IMR-90 (cell line): Measurements from ENCODE around the gene SLC39A11. TPM values are rescaled to one million over a fixed set of nuclear protein-coding genes. Genes with fewer than 3 reads are reported as not detected.

Experiments
- ATAC-seq: fragments of 200-7000 bp; cut with Tn5 transposase; 2 replicates; pipeline ENCODE4 v1.9.1; 2020; ENCODE audit warnings: low read depth, mild to moderate bottlenecking, moderate library complexity
- BruUV-seq: library from RNA; stranded (reverse); fragments of 400-500 nt; replicated peaks from 2 replicates; lab custom pipeline; 2021; lab: Mats Ljungman, UMichigan
- CTCF ChIA-PET: fragments of 300-600 bp; formaldehyde crosslinking; extraction: SDS; loops from one replicate; lab custom pipeline; 2021; ENCODE audit warnings: antibody characterized with exemption; lab: Yijun Ruan, JAX
- POLR2A ChIA-PET: fragments of 300-600 bp; sonication (Branson Sonifier 250); formaldehyde crosslinking; loops from one replicate; lab custom pipeline; 2022; ENCODE audit warnings: antibody characterized with exemption; ENCODE audit not compliant: unreplicated experiment; lab: Charles Lee
- DNase-seq: peaks from one replicate; pipeline ENCODE4 v3.0.0; 2013
- H2AFZ ChIP-seq: replicated peaks from 2 replicates; pipeline ENCODE3; 2013; ENCODE audit warnings: low read length, mild to moderate bottlenecking; ENCODE audit not compliant: poor library complexity
- H2AK5ac ChIP-seq: 2 replicates; pipeline ENCODE4 v1.6.1; 2013; ENCODE audit warnings: low read depth, low read length, inconsistent platforms
- H2AK9ac ChIP-seq: replicated peaks from 2 replicates; pipeline ENCODE3; 2013; ENCODE audit warnings: mild to moderate bottlenecking, low read depth, low read length, moderate library complexity; ENCODE audit not compliant: poor library complexity
- H2BK120ac ChIP-seq: 2 replicates; pipeline ENCODE4 v1.6.1; 2013; ENCODE audit warnings: low read depth, low read length, inconsistent platforms
- H2BK15ac ChIP-seq: 3 replicates; pipeline ENCODE4 v1.6.1; 2013; ENCODE audit warnings: low read depth, low read length, inconsistent platforms
- H2BK20ac ChIP-seq: 2 replicates; pipeline ENCODE4 v1.6.1; 2013; ENCODE audit warnings: low read depth, mild to moderate bottlenecking, inconsistent platforms, low read length, moderate library complexity
- H2BK5ac ChIP-seq: 2 replicates; pipeline ENCODE4 v1.6.1; 2013; ENCODE audit warnings: mild to moderate bottlenecking, low read depth, low read length, inconsistent platforms; ENCODE audit not compliant: poor library complexity, severe bottlenecking
- H3K14ac ChIP-seq: replicated peaks from 2 replicates; pipeline ENCODE4 v1.6.1; 2013; ENCODE audit warnings: low read depth, low read length, inconsistent platforms
- H3K18ac ChIP-seq: 2 replicates; pipeline ENCODE4 v1.6.1; 2013; ENCODE audit warnings: low read depth, low read length, control low read depth
- H3K23ac ChIP-seq: 2 replicates; pipeline ENCODE4 v1.6.1; 2013; ENCODE audit warnings: low read depth, low read length, inconsistent platforms
- H3K27ac ChIP-seq: 2 replicates; pipeline ENCODE4 v1.5.1; 2013; ENCODE audit warnings: mild to moderate bottlenecking, control low read depth, low read length; ENCODE audit not compliant: insufficient read depth
- H3K27me3 ChIP-seq: 2 replicates; pipeline ENCODE4 v1.6.1; 2013; ENCODE audit warnings: low read length; ENCODE audit not compliant: control insufficient read depth, insufficient read depth
- H3K36me3 ChIP-seq: 2 replicates; pipeline ENCODE4 v1.6.1; 2013; ENCODE audit warnings: low read length, mixed read lengths; ENCODE audit not compliant: control insufficient read depth, insufficient read depth
- H3K4ac ChIP-seq: 2 replicates; pipeline ENCODE4 v1.6.1; 2013; ENCODE audit warnings: low read depth, low read length, inconsistent platforms
- H3K4me1 ChIP-seq: 2 replicates; pipeline ENCODE4 v1.6.1; 2013; ENCODE audit warnings: low read length, mixed read lengths; ENCODE audit not compliant: control insufficient read depth, insufficient read depth
- H3K4me2 ChIP-seq: 2 replicates; pipeline ENCODE4 v1.6.1; 2013; ENCODE audit warnings: low read depth, mild to moderate bottlenecking, control low read depth, low read length, moderate library complexity
- H3K4me3 ChIP-seq: 2 replicates; pipeline ENCODE4 v1.5.1; 2013; ENCODE audit warnings: low read depth, mild to moderate bottlenecking, control low read depth, low read length, moderate library complexity; ENCODE audit not compliant: insufficient read depth
- H3K56ac ChIP-seq: 2 replicates; pipeline ENCODE4 v1.6.1; 2013; ENCODE audit warnings: low read length, inconsistent platforms; ENCODE audit not compliant: insufficient read depth; ENCODE audit errors: extremely low read depth
- H3K79me1 ChIP-seq, 2 experiments: 2 replicates each; pipeline ENCODE4 v1.6.1; 2013; ENCODE audit warnings: low read length in 2 of 2, inconsistent platforms in 1 of 2, low read depth in 1 of 2
- H3K9ac ChIP-seq: 2 replicates; pipeline ENCODE4 v1.6.1; 2013; ENCODE audit warnings: low read depth, low read length, control low read depth
- H3K9me1 ChIP-seq: 2 replicates; pipeline ENCODE4 v1.6.1; 2013; ENCODE audit warnings: low read length, inconsistent platforms; ENCODE audit not compliant: insufficient read depth
- H3K9me3 ChIP-seq: 2 replicates; pipeline ENCODE4 v1.6.1; 2013; ENCODE audit warnings: low read length; ENCODE audit not compliant: control insufficient read depth, insufficient read depth
- H4K20me1 ChIP-seq: 2 replicates; pipeline ENCODE4 v1.6.1; 2013; ENCODE audit warnings: low read length, inconsistent platforms; ENCODE audit not compliant: insufficient read depth
- H4K5ac ChIP-seq: 2 replicates; pipeline ENCODE4 v1.6.1; 2013; ENCODE audit warnings: mild to moderate bottlenecking, low read depth, low read length, control low read depth
- H4K8ac ChIP-seq, 2 experiments: 2 replicates each; pipeline ENCODE4 v1.6.1; 2013; ENCODE audit warnings: low read depth in 2 of 2, low read length in 2 of 2, control low read depth in 1 of 2, inconsistent platforms in 1 of 2
- H4K91ac ChIP-seq: 2 replicates; pipeline ENCODE4 v1.6.1; 2013; ENCODE audit warnings: low read depth, low read length, inconsistent platforms; ENCODE audit not compliant: insufficient read depth
- BHLHE40 ChIP-seq: fragments of 150-350 bp; IDR thresholded peaks from 2 replicates; pipeline ENCODE4 v1.6.1; 2016; ENCODE audit warnings: mild to moderate bottlenecking, low read depth, low read length
- CEBPB ChIP-seq: IDR thresholded peaks from 2 replicates; pipeline ENCODE4 v1.6.1; 2012; ENCODE audit warnings: low read depth, low read length, improper control_type of control experiment
- CTCF ChIP-seq: conservative IDR thresholded peaks from 2 replicates; pipeline ENCODE4 v1.5.1; 2012; ENCODE audit warnings: mild to moderate bottlenecking, low read depth, low read length, improper control_type of control experiment
- FOS ChIP-seq: fragments of 150-350 bp; IDR thresholded peaks from 2 replicates; pipeline ENCODE4 v1.6.1; 2016; ENCODE audit warnings: low read depth, low read length
- MAZ ChIP-seq: IDR thresholded peaks from 2 replicates; pipeline ENCODE4 v1.6.1; 2012; ENCODE audit warnings: low read depth, mild to moderate bottlenecking, low read length, improper control_type of control experiment, moderate library complexity, borderline replicate concordance
- NFE2L2 ChIP-seq: fragments of 150-350 bp; IDR thresholded peaks from 2 replicates; pipeline ENCODE4 v1.6.1; 2016; ENCODE audit warnings: low read depth, mild to moderate bottlenecking, low read length
- POLR2A ChIP-seq: IDR thresholded peaks from 2 replicates; pipeline ENCODE4 v1.6.1; 2012; ENCODE audit warnings: mild to moderate bottlenecking, low read depth, low read length
- RAD21 ChIP-seq: IDR thresholded peaks from 2 replicates; pipeline ENCODE4 v1.6.1; 2012; ENCODE audit warnings: low read length, improper control_type of control experiment
- RCOR1 ChIP-seq: IDR thresholded peaks from 2 replicates; pipeline ENCODE4 v1.6.1; 2012; ENCODE audit warnings: mild to moderate bottlenecking, low read length, improper control_type of control experiment; ENCODE audit not compliant: insufficient replicate concordance
- RFX5 ChIP-seq: IDR thresholded peaks from 2 replicates; pipeline ENCODE4 v1.8.0; 2012; ENCODE audit warnings: low read depth, mild to moderate bottlenecking, low read length, moderate library complexity
- SMC3 ChIP-seq: fragments of 150-350 bp; IDR thresholded peaks from 2 replicates; pipeline ENCODE4 v1.6.1; 2016; ENCODE audit warnings: low read depth, mild to moderate bottlenecking, antibody characterized with exemption, low read length, moderate library complexity
- USF2 ChIP-seq: fragments of 150-350 bp; IDR thresholded peaks from 2 replicates; pipeline ENCODE4 v1.6.1; 2017; ENCODE audit warnings: mild to moderate bottlenecking, antibody characterized with exemption, low read length, low read depth
- WGBS, 2 experiments: methylation state at CpG; one replicate each; pipeline versions ENCODE4 v1.1.5 to v1.1.7; 2013; ENCODE audit warnings: missing lambda C conversion rate in 2 of 2; ENCODE audit not compliant: insufficient read length in 1 of 2; ENCODE audit errors: extremely low coverage in 2 of 2; 5-methylcytosine and 5-hydroxymethylcytosine counted together
- dilution Hi-C: fragments of 300-500 bp; cut with HindIII; formaldehyde crosslinking; loops from one replicate; pipeline ENCODE4 v1.14.3; 2018; ENCODE audit warnings: low sequenced_read_pairs; ENCODE audit not compliant: unreplicated experiment
- in situ Hi-C: fragments of 300-500 bp; cut with MboI; formaldehyde crosslinking; loops from 3 replicates; pipeline ENCODE4 v1.14.3; 2019; ENCODE audit warnings: low sequenced_read_pairs, inconsistent platforms, mixed read lengths
- intact Hi-C: fragments of 100-400 bp; cut with micrococcal nuclease; formaldehyde crosslinking; loops from 2 replicates; pipeline ENCODE4 v1.10.0; 2022
- polyA plus RNA-seq, 3 experiments: library from polyadenylated mRNA; depleted of rRNA; stranded (reverse); fragments of >200 nt; gene quantifications; 2 replicates each; pipeline ENCODE4 v1.2.3, GENCODE V29; 2012; ENCODE audit warnings: low replicate concordance in 1 of 3
- total RNA-seq: library from RNA; depleted of rRNA; stranded (reverse); fragments of >200 nt; gene quantifications from 2 replicates; pipeline ENCODE4 v1.2.3, GENCODE V29; 2012

The SLC39A11 gene
- total and polyA plus RNA-seq, 2 of the 4 experiments (the other 2 are of a cell fraction) = 8.8 to 14.3 TPM

- Histone ChIP-seq H3K27ac (no peak overlapping the region), H4K5ac (no peak overlapping the region), H3K14ac (no peak overlapping the region), H3K4ac (no peak overlapping the region), H3K9me3 (peaks cover 2% of the 10 kb centered on the region; the same call in 1 of the 2 replicates), H2BK5ac (no peak overlapping the region), H3K36me3 (no peaks in the 10 kb centered on the region), H3K9me1 (0 out of 2 replicates have a peak, but pooled peaks cover 2% of the 10 kb centered on the region), H2BK15ac (no peak overlapping the region), H3K9ac (no peak overlapping the region), H3K18ac (no peak overlapping the region), H3K79me1 (peaks cover 2 to 5% of the 10 kb centered on the region in 2 experiments; a peak in 1 of 4 replicates), H3K23ac (no peak overlapping the region), H3K4me3 (no peak overlapping the region), H4K20me1 (no peaks in the 10 kb centered on the region), H4K91ac (no peak overlapping the region), H2AK9ac (no peak overlapping the region), H4K8ac (no peak overlapping the region), H2BK20ac (no peak overlapping the region), H2AFZ (no peak overlapping the region), H2BK120ac (no peak overlapping the region), H3K4me1 (peaks cover 14% of the 10 kb centered on the region), H3K56ac (no peak overlapping the region), H3K27me3 (no peaks in the 10 kb centered on the region), H3K4me2 (no peak overlapping the region), H2AK5ac (no peak overlapping the region)
- DNase-seq (no peak), ATAC-seq (no peak)
- BruUV-seq = no TSS peak
- in situ Hi-C loops = no loop called here
- ChIA-PET CTCF (no interaction called here), POLR2A (no interaction called here)
- intact Hi-C loops = no loop called here
- dilution Hi-C loops = no loop called here
- 94% methylated on average over 3 of the region's 4 CpGs; no CpG with 5 or more reads in 1 of the 2 experiments for WGBS, 2 experiments
- no peak for TF ChIP-seq CEBPB
- TF ChIP-seq BHLHE40 = no peak
- TF ChIP-seq RCOR1 = no peak
- no peak for TF ChIP-seq SMC3
- TF ChIP-seq FOS = no peak
- no peak for TF ChIP-seq RAD21
- no peak for TF ChIP-seq CTCF
- TF ChIP-seq MAZ = no peak
- TF ChIP-seq USF2 = no peak
- no peak for TF ChIP-seq NFE2L2
- TF ChIP-seq POLR2A = no peak
- no peak for TF ChIP-seq RFX5
Observed at GRCh38 chr17:73061161-73061560, 31.3 kb downstream of the SLC39A11 start.
